ENCODE data around the gene ACSF3. TPM values are rescaled to one million over a fixed set of nuclear protein-coding genes. Genes with fewer than 3 reads are reported as not detected.
"Not testable (repeated sequence)": the region's sequence is repeated elsewhere in the genome, so short reads cannot be mapped to it uniquely, and the experiment has no call there.

ACSF3 gene
- polyA plus RNA-seq, 10 donors, result 12.9 to 23.8 (median 14.8) TPM

- no peak for DNase-seq
Measured at GRCh38 chr16:89173174-89173921, 79.7 kb downstream of the ACSF3 start.

DNA sequence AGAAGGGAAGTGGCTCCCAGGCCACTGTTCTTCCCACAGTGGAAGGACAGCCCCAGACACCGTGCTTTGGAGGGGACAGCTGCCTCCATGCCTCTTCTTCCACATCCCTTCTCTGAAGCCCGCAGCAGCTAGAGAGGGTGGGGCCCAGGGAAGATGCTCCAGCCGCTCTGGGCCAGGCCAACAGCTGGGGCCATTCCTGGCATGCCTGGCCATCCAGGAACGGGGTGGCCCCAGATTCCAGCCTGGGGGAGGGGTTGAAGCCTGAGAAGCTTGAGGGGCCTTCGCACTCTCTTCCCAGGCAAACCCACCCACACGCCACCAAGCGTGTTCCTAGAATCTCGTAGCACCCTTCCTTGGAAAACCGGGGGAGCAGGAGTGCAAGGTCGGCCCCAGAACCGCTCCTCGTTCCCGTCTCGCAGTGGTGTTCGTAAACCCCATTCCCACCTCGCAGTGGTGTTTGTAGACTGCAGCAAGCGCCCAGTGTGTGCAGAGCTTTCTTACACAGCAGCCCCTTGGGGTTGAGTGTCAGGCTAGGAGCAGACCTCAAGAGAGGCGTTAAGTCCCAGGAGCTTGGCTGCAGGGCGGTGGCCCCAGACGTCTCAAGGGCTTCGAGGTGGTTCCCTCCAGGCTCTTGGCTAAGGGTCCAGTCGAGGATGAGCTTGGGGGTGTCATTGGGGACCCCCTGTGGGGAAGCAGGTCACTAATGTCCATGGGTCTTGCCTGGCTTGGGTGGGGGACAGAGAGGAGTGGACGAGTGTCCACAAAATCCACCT, 80.6 kb downstream of the ACSF3 start:
- peak in 1 of 3 donors; percentile 63 for DNase-seq

- no peak for DNase-seq
Measured at GRCh38 chr16:89174877-89175276, 81.2 kb downstream of the ACSF3 start.

DNA sequence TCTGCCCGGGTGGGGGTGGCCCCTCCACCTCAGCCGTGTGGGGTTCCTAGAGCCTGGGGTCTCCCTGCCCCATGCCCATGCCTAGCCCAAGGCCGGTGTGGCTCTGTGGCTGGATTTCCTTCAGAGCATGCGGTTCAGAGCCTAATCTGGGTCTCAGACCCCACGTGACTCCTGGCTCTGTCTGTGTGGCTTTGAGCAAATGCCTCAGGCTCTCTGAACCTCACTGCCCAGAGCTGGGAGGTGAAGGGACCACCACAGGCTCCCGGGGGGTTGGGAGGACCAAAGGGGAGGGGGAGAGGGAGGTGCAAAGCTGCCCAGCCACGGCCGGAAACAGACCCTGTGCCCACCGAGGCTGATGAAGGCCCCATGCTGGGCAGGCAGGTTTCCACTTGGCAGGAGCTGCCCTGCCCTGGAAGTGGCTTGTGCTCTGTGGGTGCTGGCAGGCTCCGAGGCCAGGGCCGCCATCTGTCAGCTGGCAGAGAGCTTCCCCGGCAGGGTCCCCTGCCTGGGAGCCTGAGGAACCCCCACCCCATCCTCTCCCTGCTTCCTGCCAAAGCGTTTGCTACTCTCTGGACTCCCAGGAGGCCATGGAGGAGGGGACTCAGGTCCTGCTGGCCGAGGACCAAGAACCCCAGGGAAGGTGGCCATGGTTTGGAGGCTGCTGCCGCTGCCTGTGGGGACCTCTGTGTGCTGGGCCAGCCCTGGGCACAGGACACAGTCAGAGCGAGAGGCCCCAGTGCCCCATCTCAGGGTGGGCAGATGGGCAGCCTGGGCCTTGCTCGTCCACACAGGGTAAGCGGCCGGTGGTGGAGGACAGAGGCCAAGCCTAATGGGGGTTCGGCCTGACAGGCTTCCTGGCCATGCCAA, 81.9 kb downstream of the ACSF3 start:
- DNase-seq, result no peak

- DNase-seq, result no peak
Measured at GRCh38 chr16:89176147-89176690, 82.6 kb downstream of the ACSF3 start.

DNA sequence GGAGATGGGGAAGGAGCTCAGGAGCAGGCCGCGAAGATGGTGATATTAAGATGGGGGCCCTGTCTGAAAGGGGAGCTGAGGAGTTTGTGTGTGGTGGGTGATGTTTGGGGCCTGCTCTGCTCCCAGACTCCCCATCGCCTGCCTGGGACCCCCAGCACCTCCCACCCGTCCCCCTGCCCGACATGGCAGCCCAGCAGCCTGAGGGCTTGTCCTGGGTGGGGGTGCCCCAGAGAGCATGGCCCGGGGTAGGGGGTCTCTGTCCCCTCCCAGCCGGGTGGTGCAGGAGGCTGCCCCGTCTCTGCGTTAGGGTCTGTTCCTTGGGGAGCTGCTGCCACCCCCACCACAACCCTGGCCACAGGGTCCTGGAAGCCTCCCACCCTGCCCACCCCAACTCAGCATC, 83.1 kb downstream of the ACSF3 start:
- no peak for DNase-seq

DNA sequence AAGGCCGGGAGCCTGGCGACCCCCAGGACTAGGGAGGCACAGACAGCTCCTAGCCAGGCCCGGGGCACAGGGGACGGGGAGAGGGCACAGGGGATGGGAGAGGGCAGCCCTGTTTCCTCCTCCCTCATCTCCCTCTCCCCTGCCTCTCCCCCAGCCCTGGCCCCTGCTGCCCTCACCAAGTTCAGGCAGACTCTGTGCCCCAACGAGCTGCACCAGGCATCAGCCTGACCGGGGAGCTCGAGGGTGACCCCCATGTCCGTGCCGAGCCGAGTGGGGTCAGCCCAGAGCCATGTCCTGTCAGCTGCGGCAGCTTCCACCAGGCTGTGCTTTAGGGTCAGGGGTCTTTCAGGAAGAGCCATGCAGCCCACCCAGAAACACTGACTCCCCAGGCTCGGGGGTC, 83.8 kb downstream of the ACSF3 start:
- DNase-seq, result no peak

DNA sequence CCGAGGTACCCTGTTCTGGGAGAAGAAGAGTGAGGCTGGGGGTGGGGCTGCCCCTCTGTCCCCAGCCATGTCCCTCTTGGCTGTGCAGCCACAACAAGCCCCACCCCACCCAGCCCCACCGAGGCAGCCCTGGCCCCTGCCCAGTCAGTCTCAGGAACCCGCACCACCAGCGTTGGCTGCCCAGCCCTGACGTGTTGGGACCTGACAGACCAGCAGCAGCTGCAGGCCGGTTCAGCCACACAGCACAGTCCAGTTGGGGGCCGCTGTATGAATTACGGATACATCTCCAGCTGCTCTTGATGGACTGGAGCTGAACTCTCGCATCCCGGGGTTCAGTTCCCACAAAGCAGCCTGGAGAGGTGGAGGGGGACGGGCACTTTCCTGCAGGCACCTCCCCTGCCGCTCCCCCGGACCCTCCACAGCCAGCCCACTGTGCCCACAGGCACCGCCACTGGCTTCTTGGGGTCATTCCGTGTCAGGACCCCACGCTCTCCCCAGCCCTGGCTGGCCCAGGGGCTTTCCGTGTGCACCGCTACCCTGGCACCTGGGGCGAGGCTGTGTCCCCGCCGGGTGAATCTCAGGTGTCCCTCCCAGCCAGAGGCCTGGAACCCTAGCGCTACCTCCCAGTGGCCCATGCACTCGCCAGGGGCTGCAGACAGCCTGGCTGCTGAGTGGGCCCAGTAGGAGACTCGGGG, 84.9 kb downstream of the ACSF3 start:
- DNase-seq, result no peak

GRCh38 chr16:89179148-89179484, 85.5 kb downstream of the ACSF3 start:
- no peak for DNase-seq

DNA sequence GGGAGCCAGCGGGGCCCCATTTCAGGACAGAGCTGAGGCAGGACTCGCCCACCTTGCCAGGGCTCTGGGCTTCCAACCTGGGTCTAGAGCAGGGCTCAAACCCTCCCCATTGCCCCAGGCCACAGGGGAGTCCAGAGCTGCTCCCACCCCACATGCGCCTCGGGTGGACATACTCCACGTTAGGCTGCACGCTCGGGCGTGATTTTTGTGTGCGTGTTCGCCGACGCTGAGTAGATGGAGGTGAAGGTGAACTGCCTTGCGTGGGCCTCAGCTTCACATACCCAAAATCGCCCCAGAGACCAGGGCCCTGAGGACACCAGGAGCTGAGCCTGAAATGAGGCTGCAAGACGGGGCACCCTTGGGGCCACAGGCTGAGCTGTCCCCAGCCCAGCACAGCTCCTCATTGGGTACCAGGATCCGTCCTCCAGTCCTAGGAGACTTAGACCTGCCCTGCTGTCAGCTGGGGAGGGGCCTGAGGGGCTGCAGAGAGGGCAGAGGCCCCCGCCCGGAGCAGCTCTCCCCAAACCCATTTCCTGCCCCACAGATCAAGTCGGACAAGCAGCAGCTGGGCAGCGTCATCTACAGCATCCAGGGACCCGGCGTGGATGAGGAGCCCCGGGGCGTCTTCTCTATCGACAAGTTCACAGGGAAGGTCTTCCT, 86.1 kb downstream of the ACSF3 start:
- no peak for DNase-seq

DNA sequence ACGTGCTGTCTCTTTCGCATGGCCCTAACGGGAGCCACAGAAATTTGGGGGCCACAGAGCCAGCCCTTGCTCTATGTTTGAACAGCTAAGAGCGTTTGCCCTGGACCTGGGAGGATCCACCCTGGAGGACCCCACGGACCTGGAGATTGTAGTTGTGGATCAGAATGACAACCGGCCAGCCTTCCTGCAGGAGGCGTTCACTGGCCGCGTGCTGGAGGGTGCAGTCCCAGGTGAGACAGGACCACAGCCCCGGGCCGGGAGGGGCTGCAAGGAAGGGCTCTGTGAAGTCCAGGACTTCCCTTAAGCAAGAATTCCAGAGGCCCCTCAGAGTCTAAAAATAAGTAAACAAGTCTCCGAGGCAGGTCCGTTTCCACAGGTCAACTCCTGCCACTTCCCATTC, 89.8 kb downstream of the ACSF3 start:
- DNase-seq, result no peak

DNA sequence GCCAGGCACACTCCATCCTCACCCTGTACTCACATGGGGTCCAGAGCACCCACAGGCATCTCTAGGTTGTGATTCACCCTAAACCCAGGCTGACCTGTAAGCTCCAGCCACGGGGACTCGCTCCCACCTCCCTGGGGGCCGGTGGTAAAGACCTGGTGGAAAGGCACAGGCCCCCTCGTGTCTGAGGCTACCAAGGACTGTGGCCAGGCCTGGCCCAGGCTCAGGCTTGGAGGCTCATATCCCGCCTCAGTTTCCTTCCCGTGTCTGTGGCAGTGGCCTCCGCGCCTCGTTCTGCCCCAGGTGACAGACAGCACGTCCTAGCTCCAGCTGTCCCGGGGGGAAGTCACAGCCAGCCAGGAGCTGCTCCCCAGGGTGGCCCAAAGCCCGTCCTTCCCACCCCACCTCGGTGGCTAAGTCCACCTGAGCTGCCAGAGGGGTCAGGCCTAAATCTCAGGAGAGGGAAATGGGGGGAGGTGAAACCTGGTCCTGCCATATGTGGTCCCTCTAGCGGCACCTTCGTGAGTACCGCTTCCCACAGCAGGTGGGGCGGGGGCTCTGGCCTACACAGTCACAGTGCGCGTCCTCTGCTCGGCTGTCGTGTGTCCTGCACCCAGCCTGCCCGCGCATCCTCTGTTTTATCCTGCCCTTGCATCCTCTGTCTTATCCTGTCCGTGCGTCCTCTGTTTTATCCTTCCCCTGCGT, 90.5 kb downstream of the ACSF3 start:
- no peak for DNase-seq

DNA sequence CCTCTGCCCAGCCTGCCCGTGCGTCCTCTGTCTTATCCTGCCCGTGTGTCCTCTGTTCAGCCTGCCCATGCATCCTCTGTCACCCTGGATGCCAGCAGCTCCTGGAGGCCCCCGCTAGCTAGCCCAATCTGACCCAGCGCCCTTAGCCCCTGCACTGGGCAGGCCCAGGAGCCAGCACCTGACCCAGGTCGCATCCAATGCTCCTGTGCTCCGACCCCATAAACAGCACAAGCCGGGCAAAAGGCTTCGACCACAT, 91.0 kb downstream of the ACSF3 start:
- no peak for DNase-seq

GRCh38 chr16:89184933-89185794, 91.5 kb downstream of the ACSF3 start:
- DNase-seq, result peak in 1 of 3 donors; percentile 52

- not testable (repeated sequence) for DNase-seq
Measured at GRCh38 chr16:89185887-89186592, 92.4 kb downstream of the ACSF3 start.

GRCh38 chr16:89186593-89187031, 93.0 kb downstream of the ACSF3 start:
- not testable (repeated sequence) for DNase-seq

- DNase-seq, result peak in 1 of 3 donors; percentile 59
Measured at GRCh38 chr16:89187032-89187769, 93.5 kb downstream of the ACSF3 start.

GRCh38 chr16:89187770-89188392, 94.2 kb downstream of the ACSF3 start:
- no peak for DNase-seq

Measured in muscle of back (tissue), 11 donors.